ENCODE data around the gene RHBDD2. TPM values are rescaled to one million over a fixed set of nuclear protein-coding genes. Genes with fewer than 3 reads are reported as not detected.
"Not testable (repeated sequence)": the region's sequence is repeated elsewhere in the genome, so short reads cannot be mapped to it uniquely, and the experiment has no call there.

The RHBDD2 gene
- polyA plus RNA-seq, 1 experiment = 34.9 TPM

- DNase-seq (ENCODE audit: low read depth, low spot score) = no peak
- CTCF ChIA-PET = no interaction called here
- Histone ChIP-seq H3K27me3 (ENCODE audit: control insufficient read depth, insufficient read depth, low read length) (no peaks in the 10 kb centered on the region), H3K27ac (ENCODE audit: low read depth, low read length) (no peak overlapping the region), H3K9me3 (ENCODE audit: control insufficient read depth, insufficient read depth, low read length) (no peaks in the 10 kb centered on the region), H3K4me3 (ENCODE audit: low read depth, low read length) (no peak overlapping the region)
- POLR2A ChIA-PET = interaction anchor here (0.6 to 2.6 kb wide), 5 partner anchors 11 to 97 kb away, joined by 3 to 12 read pairs (median 3); partner anchors contain the start of genes POR and RHBDD2
- no peak for TF ChIP-seq CTCF (IDR thresholded peaks at IDR 0.05; ENCODE audit: low read depth, low read length)
These were observed 11.0 kb downstream of the RHBDD2 start for GRCh38 chr7:75889826-75890225.

GRCh38 chr7:75891237-75891636 lies 12.4 kb downstream of the RHBDD2 start:
- not testable (repeated sequence) for H3K4me3 ChIP-seq (ENCODE audit: low read depth, low read length); H3K9me3 ChIP-seq (ENCODE audit: control insufficient read depth, insufficient read depth, low read length); DNase-seq (ENCODE audit: low read depth, low spot score); H3K27me3 ChIP-seq (ENCODE audit: control insufficient read depth, insufficient read depth, low read length); H3K27ac ChIP-seq (ENCODE audit: low read depth, low read length)
- ChIA-PET POLR2A (interaction anchor here (0.7 to 2.6 kb wide), 2 partner anchors 24 kb away, joined by 3 to 12 read pairs; partner anchors contain the start of gene POR), CTCF (interaction anchor here (0.6 kb wide), 1 partner anchor 115 kb away, joined by 3 read pairs; no protein-coding TSS in a partner anchor)

- H3K9me3 ChIP-seq (ENCODE audit: control insufficient read depth, insufficient read depth, low read length) = no peaks in the 10 kb centered on the region
- H3K4me3 ChIP-seq (ENCODE audit: low read depth, low read length) = no peak overlapping the region
- no peaks in the 10 kb centered on the region for H3K27me3 ChIP-seq (ENCODE audit: control insufficient read depth, insufficient read depth, low read length)
- H3K27ac ChIP-seq (ENCODE audit: low read depth, low read length) = no peak overlapping the region
- no peak for TF ChIP-seq CTCF (IDR thresholded peaks at IDR 0.05; ENCODE audit: low read depth, low read length)
- POLR2A ChIA-PET = interaction anchor here (2.6 kb wide), 1 partner anchor 23 kb away, joined by 12 read pairs; the partner anchor contains the start of gene POR
- DNase-seq (ENCODE audit: low read depth, low spot score) = no peak
- CTCF ChIA-PET = interaction anchor here (0.6 to 0.7 kb wide), 2 partner anchors 116 to 129 kb away, joined by 3 read pairs; no protein-coding TSS in a partner anchor
These were observed 13.1 kb downstream of the RHBDD2 start for GRCh38 chr7:75891815-75892411.

- POLR2A ChIA-PET = no interaction called here
These were observed 13.9 kb downstream of the RHBDD2 start for GRCh38 chr7:75892634-75893272.

GRCh38 chr7:75896803-75897327 lies 18.0 kb downstream of the RHBDD2 start:
- DNase-seq (ENCODE audit: low read depth, low spot score) = no peak
- no peak overlapping the region for H3K4me3 ChIP-seq (ENCODE audit: low read depth, low read length)
- no peak overlapping the region for H3K27ac ChIP-seq (ENCODE audit: low read depth, low read length)
- no peak for TF ChIP-seq CTCF (IDR thresholded peaks at IDR 0.05; ENCODE audit: low read depth, low read length)
- CTCF ChIA-PET = no interaction called here
- POLR2A ChIA-PET = no interaction called here
- peaks cover 3% of the 10 kb centered on the region for H3K27me3 ChIP-seq (ENCODE audit: control insufficient read depth, insufficient read depth, low read length)
- H3K9me3 ChIP-seq (ENCODE audit: control insufficient read depth, insufficient read depth, low read length) = no peaks in the 10 kb centered on the region

More at GRCh38 chr7:75892634-75893272, 13.9 kb downstream of the RHBDD2 start:
- Histone ChIP-seq H3K27ac (ENCODE audit: low read depth, low read length) (no peak overlapping the region), H3K9me3 (ENCODE audit: control insufficient read depth, insufficient read depth, low read length) (no peaks in the 10 kb centered on the region), H3K4me3 (ENCODE audit: low read depth, low read length) (no peak overlapping the region), H3K27me3 (ENCODE audit: control insufficient read depth, insufficient read depth, low read length) (no peaks in the 10 kb centered on the region)
- CTCF ChIA-PET = no interaction called here
- DNase-seq (ENCODE audit: low read depth, low spot score) = no peak
- no peak for TF ChIP-seq CTCF (IDR thresholded peaks at IDR 0.05; ENCODE audit: low read depth, low read length)

Measured in AG04450 (cell line).